ENCODE results near the gene RESP18.
"Not testable (repeated sequence)": the region's sequence is repeated elsewhere in the genome, so short reads cannot be mapped to it uniquely, and the experiment has no call there.

The RESP18 gene

GRCh38 chr2:219325136-219325535 lies 7.4 kb downstream of the RESP18 start:
- DNase-seq: no peak

GRCh38 chr2:219323434-219323833 lies 9.1 kb downstream of the RESP18 start:
- DNase-seq: no peak

GRCh38 chr2:219314804-219315468 lies 17.6 kb downstream of the RESP18 start:
- no peak for DNase-seq

- not testable (repeated sequence) for DNase-seq
Observed at GRCh38 chr2:219312683-219313263, 19.8 kb downstream of the RESP18 start.

- DNase-seq: no peak
Observed at GRCh38 chr2:219309278-219309677, 23.3 kb downstream of the RESP18 start, which contains the start of gene PTPRN. Gene PTPRN (minus strand): TSS chr2:219309401. CDS start chr2:219309332, 69 bp downstream.

- peak; percentile 70 for DNase-seq
Observed at GRCh38 chr2:219308142-219309101, 24.1 kb downstream of the RESP18 start.

GRCh38 chr2:219306047-219306446 lies 26.5 kb downstream of the RESP18 start:
- no peak for DNase-seq

GRCh38 chr2:219304223-219304622 lies 28.3 kb downstream of the RESP18 start:
- no peak for DNase-seq

GRCh38 chr2:219302412-219302968 lies 30.1 kb downstream of the RESP18 start:
- no peak for DNase-seq

- no peak for DNase-seq
Observed at GRCh38 chr2:219300022-219300421, 32.5 kb downstream of the RESP18 start.

- DNase-seq: no peak
Observed at GRCh38 chr2:219299372-219299760, 33.2 kb downstream of the RESP18 start.

- DNase-seq: peak; percentile 82
Observed at GRCh38 chr2:219298759-219299371, 33.7 kb downstream of the RESP18 start.

- DNase-seq: no peak
Observed at GRCh38 chr2:219297766-219298456, 34.6 kb downstream of the RESP18 start.

- DNase-seq: no peak
Observed at GRCh38 chr2:219296631-219297391, 35.7 kb downstream of the RESP18 start.

- DNase-seq: no peak
Observed at GRCh38 chr2:219296142-219296541, 36.4 kb downstream of the RESP18 start.

GRCh38 chr2:219294356-219295351 lies 37.9 kb downstream of the RESP18 start:
- peak; percentile 84 for DNase-seq

- no peak for DNase-seq
Observed at GRCh38 chr2:219293736-219294231, 38.8 kb downstream of the RESP18 start.

- no peak for DNase-seq
Observed at GRCh38 chr2:219292616-219293015, 39.9 kb downstream of the RESP18 start.

GRCh38 chr2:219291910-219292490 lies 40.5 kb downstream of the RESP18 start:
- no peak for DNase-seq

Measured in hematopoietic multipotent progenitor cell treated with erythropoietin and hydrocortisone succinate and interleukin-3 and kit ligand, for 8 days (in vitro differentiated cells).